NCI-H748 treated with DMSO at 0.1 percent for 48 hours (cell line): ENCODE data around the gene BEST2.
A peak's percentile ranks its signal among the peaks of the same experiment; 100 is the strongest.
"Not testable (repeated sequence)": the region's sequence is repeated elsewhere in the genome, so short reads cannot be mapped to it uniquely, and the experiment has no call there.

Experiments
- DNase-seq: peaks from one replicate; lab custom pipeline; 2025; lab: John Stamatoyannopoulos, UW

The BEST2 gene

DNA sequence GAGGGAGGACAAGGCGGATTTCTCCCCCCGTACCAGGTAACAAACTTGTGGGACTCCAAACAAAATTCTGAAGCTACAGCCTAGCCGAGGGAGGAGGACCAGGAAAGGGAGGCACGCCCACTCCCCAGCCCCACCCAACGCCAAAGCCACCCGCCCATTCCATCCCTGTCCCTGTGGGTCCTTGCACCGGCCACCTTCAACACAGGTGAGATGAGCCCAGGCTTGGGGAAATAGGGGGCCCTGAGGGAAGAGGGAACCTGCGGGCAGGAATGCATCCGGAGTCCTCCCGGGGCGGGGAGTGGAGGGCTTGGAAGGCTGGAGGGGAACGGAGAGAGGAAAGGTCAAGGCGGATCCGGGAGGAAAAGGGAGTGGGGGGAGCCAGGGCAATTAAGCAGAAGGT is at the start of gene BEST2:
Gene BEST2 (plus strand): TSS at position 157 of the 400 bp plus-strand sequence. CDS start 802 bp downstream, outside the sequence.
- DNase-seq = no peak

GRCh38 chr19:12703046-12703445 is 48.5 kb upstream of the BEST2 start:
- no peak for DNase-seq

- DNase-seq = no peak
Observed at GRCh38 chr19:12705169-12705568, 46.4 kb upstream of the BEST2 start.

GRCh38 chr19:12705654-12706331 is 45.8 kb upstream of the BEST2 start:
- no peak for DNase-seq

DNA sequence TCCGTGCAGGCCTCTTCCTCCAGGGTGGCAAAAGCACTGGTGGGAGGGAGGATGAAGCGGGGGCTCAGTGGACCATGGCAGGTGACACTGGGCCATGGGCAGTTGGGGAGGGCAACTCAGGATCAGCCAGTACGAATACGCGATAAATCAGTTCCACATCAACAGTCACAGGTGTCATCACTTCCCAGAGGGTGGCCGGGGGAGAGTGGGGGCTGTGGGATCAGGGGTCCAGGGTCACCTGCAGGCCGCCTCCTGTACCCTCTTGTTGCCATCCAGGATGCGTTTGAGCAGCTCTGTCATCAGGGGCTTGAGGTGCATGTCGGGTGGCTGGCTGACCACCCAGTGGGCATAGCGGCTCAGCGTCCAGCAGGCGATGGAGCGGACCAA is 45.3 kb upstream of the BEST2 start:
- no peak for DNase-seq

DNA sequence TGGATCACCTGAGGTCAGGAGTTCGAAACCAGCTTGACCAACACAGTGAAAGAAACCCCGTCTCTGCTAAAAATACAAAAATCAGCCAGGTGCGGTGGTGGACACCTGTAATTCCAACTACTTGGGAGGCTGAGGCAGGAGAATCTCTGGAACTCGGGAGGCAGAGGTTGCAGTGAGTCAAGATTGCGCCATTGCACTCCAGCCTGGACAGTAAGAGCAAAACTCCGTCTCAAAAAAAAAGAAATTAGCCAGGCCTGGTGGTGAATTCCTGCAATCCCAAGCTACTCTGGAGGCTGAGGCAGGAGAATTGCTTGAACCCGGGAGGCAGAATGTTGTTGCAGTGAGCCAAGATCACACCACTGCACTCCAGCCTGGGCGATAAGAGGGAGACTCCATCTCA is 43.0 kb upstream of the BEST2 start:
- DNase-seq = no peak

DNA sequence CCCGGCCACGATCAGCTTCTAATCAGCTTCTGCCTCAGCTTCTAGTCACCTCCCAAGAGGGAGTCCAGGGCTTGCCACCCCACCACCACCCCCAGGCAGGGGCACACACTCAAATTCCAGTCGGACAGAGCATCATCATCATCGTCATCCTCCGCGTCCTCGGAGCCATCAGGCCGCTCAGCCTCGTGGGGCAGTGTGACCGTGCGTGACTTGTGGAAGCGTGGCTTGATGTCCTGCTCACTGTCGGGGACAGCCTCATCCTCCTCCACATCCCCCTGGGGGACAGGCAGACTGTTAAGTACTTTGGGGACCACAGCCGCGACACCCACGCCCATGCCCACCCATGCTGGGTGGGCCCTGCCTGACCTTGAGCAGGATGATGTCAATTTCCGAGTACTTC is 40.4 kb upstream of the BEST2 start:
- DNase-seq = no peak

- not testable (repeated sequence) for DNase-seq
Observed at GRCh38 chr19:12712077-12712476, 39.5 kb upstream of the BEST2 start.

- DNase-seq = not testable (repeated sequence)
Observed at GRCh38 chr19:12713304-12713703, 38.3 kb upstream of the BEST2 start.

DNA sequence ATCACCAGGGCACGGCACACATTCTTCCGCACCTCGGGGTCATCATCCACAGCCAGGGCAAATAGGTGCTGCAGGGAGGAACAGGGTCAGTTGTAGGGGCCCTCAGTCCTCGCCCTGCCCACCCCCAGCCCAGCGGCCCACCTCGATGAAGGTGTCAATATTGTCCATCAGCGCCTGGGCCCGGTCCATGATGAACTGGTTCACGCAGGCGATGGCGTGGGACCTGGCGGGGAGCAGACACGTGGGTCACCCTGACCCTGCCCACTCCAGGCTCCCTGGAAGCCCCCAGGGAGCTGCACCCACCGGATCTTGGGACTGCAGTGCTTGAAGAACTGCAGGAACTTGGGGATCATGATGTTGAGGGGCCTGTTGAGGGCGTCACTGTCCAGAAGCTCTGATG is 36.5 kb upstream of the BEST2 start:
- DNase-seq = no peak

DNA sequence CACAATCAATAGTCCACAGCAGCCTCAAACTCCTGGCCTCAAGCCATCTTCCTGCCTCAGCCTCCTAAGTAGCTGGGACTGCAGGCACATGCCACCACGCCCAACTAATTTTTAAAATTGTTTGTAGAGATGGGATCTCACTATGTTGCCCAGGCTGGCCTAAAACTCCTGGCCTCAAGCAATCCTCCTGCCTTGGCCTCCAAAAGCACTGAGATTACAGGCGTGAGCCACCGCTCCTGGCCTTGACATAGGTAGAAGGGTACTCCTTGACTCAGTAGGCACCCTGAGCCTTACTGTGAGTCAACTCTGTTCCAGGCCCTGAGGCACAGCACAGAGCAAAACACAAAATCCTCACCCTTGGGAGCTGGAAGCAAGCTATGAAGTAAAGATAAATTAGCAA is 35.7 kb upstream of the BEST2 start:
- no peak for DNase-seq

- no peak for DNase-seq
Observed at GRCh38 chr19:12720296-12720695, 31.3 kb upstream of the BEST2 start.

DNA sequence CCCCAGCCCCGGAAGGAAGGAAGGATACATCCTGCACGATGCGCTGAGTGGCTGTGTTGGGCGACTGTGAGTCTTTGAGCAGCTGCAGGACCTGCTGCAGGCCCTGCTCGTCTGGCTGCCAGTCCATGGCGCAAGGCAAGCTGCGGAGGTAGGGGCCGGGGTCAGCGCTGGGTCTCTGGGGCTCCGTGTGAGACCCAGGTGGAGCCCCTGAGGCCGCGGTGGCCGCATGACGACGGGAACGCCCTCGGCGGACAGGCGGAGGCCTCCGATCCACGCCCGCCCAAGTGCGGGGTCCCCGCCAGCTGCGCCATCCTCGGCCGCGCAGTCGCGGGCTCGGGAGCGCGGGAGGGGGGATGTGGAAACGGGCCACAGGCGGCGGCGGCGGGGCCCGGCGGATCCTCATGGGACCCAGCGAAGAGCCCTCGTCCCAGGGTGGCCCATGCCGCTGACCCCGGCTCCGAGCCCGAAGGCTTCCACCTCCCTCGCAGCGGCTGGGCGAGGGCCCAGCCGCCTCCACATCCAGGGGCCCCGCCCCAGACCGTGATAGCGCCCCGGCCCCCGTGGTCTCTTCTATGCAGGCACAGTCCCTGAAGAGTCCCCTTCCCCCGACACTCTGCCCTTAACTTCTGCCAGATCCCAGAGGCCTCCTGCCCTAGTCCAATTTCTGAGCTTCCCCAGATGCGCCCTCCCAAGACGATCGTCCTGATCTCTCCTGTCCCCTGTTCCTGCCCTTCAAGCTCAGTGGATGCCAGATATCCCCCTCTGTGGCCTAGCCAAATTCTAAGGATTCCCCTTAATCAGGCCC is 30.5 kb upstream of the BEST2 start:
- no peak for DNase-seq

DNA sequence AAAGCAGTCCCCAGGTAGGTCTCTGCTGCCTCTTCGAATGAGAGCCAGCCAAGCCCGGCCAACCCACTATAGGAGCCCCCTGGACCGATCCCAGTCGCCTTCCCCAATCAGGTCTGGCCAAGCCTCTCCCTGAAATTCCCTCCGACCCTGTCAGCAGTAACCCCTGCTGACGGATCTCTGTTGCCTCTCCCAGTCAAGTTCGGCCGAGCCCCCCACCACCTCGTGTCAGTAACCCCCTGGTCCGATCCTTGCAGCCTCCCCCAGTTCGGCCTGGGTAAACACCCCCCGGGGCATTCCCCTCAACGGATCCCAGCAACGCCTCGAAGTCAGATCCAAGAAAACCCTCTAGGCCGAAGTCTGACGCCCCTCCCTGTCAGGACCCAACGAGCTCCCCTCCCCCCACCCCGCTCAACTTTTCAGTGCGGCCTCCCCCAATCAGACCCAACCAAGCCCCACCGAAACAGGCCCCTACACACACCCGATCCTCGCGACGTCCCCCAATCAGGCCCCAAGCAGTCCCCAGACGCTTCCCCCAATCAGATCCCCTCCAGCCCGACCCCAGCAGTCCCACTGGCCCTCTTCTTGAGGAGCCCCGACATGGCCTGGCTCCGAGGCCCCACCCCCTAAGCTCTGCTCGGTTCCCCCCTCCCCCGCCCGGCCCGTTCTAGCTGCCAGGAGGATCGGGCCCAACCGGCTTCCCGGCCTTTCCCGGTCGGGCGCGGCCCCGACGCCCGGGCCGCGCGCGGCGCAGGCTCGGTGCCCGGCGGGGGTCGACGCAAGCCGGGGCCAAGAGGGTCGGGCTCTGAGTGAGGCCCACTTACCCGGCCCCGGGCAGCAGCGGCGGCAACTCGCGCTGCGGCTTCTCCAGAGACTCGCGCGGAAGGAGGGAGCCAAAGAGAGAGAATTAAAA is 29.7 kb upstream of the BEST2 start:
- no peak for DNase-seq

- DNase-seq = peak; percentile 85
Observed at GRCh38 chr19:12722566-12723380, 28.8 kb upstream of the BEST2 start.

GRCh38 chr19:12723381-12723640 is 28.3 kb upstream of the BEST2 start:
- no peak for DNase-seq

- DNase-seq = peak; percentile 11
Observed at GRCh38 chr19:12723641-12724426, 27.8 kb upstream of the BEST2 start, which contains the start of gene TNPO2. TSS of gene TNPO2 (minus strand) at chr19:12723932. CDS start at chr19:12720977, 2,955 bp downstream.

DNA sequence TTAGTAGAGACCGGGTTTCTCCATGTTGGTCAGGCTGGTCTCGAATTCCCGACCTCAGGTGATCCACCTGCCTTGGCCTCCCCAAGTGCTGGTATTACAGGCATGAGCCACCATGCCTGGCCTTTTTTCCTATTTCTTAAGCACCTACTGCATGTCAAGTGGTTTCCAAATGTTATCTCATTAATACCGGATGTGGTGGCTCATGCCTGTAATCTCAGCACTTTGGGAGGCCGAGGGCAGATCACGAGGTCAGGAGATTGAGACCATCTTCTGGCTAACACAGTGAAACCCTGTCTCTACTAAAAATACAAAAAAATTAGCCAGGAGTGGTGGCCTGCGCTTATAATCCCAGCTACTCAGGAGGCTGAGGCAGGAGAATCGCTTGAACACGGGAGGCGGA is 26.0 kb upstream of the BEST2 start:
- DNase-seq = not testable (repeated sequence)

DNA sequence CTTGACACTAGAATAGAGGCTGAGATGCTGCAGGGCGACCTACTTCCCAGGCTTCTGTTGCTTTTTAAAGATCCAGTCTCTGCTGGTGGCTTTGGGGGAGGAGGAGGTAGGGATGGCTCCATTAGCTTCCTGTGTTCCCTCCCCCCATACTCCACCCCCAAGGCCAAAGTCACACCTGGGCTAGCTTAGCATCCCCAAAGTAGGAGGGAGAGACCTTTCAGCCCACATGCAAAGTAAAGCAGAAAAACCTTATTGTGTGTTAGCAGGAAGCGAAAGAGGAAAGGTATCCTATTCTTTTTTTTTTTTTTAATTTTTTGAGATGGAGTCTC is 24.6 kb upstream of the BEST2 start:
- no peak for DNase-seq

DNA sequence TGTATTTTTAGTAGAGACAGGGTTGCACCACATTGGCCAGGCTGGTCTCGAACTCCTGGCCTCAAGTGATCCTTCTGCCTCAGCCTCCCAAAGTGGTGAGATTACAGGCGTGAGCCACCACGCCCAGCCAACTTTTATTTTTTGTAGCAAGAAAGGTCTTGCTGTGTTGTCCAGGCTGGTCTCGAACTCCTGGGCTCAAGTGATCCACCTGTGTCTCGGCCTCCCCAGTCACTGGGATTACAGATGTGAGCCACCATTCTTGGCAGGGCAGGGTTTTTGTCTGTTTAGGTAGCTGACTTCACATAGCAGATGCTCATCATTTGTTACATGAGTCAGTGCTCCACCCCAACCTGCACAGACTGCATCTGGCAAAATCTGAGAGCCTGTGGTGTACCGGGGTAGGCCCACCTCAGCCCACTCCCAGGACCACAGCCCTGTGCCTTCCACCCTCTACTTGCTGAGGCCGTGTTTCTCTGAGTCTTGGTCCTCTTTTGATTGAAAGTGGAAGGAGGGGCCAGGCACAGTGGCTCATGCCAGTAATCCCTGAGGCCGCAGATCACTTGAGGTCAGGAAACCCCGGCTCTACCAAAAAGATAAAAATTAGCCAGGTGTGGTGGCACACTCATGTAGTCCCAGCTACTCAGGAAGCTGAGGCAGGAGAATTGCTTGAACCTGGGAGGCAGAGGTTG is 23.7 kb upstream of the BEST2 start:
- DNase-seq = no peak

- no peak for DNase-seq
Observed at GRCh38 chr19:12730064-12730463, 21.5 kb upstream of the BEST2 start.
